Kidney tubule cell (primary cell): ENCODE measurements around the gene FAM167B.
A peak's percentile ranks its signal among the peaks of the same experiment; 100 is the strongest.

Source experiments
- DNase-seq: peaks from one replicate; pipeline ENCODE4 v3.0.0-alpha.2; 2018; ENCODE audit warnings: low spot score

Gene FAM167B

DNA sequence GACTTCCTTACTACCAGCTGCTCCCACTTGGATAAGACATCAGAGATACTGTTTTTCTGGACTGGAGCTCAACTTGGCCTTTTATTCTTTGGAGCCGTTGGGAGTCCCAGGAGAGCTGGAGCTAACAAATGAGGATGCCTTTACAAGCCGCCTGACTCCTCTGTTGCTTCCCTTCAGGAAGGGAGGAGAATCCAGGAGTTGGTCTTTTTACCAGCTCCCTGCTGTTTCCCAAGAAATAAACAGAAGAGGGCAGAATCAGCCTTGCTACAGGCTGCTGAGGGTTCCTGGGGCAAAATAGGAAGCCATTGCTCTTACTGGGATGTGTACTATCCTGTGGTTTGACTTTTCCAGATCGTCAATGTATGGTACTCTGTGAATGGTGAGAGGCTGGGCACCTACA, 23.3 kb upstream of the FAM167B start:
- no peak for DNase-seq

DNA sequence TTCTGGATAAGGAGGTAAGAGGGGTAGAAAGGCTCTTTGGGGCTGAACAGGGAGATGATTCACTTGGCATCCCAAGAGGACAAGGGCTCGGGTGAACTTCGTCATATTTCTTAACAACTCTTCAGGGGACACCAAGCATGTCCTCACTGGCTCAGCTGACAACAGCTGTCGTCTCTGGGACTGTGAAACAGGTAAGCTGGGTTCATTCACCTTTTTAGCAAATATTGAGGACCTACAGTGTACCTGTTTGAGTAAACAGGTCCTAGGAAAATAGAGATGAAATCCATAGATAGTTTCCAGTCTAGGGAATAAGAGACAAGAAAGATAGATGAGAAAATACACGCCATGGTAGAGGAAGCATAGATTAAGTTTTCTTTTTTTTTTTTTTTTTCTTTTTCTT, 22.7 kb upstream of the FAM167B start:
- DNase-seq = no peak

DNA sequence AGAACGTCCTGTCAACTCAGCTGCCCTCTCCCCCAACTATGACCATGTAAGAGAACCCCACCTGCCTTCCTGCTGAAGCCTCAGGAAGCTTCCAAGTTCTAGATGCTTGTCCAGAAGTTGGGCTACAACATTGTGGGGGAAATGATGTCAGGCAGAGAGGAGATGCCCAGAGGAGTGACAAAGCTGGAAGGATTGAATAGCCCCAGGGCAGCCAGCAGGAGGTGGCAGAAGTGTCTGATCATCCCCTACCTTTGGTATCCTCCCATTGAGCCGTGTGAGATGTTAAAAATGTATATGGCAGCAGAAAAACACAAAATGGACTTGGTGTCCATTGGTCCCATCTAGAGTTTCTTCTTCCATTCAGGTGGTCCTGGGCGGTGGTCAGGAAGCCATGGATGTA, 18.3 kb upstream of the FAM167B start:
- DNase-seq = no peak

DNA sequence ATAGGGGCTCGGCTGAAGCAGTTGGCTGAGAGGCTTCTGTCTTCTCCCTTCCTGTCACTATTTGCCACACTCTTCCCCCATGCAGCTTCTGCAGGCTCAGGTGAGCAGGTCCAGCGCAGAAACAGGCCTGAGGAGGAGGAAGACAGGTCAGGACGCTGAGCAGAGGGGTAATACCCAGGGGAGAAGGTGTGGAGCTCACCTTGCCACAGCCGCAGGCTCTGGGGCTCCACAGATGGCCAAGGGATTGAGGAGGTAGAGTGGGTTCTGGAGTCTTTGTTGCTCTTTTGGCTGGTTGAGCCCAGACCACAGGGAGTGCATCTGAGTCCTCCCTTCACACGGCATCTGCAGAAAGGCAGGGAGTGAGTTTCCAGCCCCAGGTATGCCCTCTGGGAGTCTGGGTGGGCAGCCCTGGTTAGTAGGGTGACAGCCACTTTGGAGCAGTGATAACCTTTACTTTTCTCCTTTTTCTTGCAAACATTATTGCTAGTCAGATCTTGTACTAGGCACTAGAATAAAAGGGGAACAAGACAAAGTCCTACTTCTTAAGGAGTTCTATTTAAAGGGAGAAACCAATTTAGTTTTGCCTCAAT, 15.1 kb upstream of the FAM167B start:
- no peak for DNase-seq

DNA sequence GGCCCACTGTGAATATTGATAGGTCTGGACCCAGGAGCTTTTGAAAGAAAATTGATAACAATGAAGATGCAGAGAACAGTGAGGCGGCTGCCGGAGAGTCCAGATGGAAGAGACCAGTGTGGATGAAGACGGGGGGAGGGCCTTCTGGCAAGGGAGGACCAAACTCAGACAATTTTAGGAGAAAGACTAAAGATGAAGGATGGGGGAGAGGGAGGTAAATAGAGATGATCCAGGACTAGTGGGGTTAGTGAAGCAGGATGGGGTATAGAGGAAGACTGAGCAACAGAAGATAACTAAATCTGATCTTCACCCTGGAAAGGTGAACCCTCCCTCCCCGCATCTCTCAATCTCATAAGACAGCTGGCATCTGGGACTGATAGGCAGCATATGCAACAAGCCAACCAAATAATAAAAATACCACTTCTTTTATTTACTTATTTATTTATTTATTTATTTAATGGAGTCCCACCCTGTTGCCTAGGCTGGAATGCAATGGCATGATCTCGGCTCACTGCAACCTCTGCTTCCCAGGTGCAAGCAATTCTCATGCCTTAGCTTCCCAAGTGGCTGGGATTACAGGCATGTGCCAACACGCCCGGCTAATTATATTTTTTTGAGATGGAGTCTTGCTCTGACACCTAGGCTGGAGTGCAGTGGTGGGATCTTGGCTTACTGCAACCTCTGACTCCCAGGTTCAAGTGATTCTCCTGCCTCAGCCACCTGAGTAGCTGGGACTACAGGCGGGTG, 14.3 kb upstream of the FAM167B start:
- DNase-seq = no peak

DNA sequence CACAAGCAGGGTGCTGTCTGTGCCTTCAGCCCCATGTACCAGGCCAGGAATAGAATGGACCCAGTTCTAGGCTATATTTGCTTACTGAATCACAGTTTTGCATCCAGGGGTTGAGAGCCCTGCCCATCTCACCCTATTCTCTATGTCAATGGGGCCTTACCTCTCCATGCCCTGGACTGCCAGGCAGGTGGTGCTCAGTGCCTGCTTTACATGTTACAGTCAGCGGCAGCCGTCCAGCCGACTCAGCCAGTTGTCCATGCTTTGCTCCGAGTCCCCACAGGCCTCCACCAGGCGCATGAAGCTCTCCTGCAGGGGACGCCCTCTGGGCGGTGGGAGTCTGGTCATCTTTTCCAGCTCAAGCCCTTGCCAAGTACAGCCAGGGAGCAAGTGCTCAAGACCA, 12.2 kb upstream of the FAM167B start:
- no peak for DNase-seq

DNA sequence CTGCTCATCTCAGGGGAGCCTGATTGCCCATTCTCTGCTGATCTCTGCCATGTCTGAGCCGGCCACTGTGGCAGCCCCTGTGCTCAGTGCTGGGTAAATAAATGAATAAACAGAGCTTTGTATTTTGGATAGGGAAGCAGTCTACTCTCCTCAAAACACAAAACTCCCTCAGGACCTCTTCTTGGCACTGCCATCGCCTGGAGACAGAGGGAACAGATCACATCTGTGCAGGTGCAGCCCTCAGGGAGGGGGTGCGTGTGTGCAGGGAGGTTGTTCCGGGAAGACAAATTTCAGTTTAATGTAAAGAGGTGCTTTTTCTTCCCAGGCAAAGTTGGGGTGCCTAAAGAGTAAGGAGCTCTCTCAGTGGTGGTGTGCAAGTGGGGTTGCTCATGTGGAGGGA, 7.7 kb upstream of the FAM167B start:
- DNase-seq = no peak

DNA sequence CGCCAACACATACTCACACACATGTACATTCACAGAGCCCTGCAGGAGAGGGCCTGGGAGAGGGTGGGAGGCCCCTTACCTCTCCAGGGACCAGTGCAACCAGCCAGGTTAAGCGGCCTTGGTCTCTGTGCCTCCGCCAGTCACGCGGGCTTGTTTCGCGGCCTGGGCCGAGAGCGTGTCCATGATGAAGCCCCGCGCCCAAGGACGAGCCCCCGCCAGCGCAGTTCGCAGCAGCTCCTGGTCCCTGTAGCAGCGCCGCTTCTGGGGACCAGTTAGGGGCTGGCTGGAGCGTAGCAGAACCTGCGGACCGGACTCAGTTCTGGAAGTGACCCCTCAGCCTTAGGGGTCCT, 7.3 kb upstream of the FAM167B start:
- no peak for DNase-seq

DNA sequence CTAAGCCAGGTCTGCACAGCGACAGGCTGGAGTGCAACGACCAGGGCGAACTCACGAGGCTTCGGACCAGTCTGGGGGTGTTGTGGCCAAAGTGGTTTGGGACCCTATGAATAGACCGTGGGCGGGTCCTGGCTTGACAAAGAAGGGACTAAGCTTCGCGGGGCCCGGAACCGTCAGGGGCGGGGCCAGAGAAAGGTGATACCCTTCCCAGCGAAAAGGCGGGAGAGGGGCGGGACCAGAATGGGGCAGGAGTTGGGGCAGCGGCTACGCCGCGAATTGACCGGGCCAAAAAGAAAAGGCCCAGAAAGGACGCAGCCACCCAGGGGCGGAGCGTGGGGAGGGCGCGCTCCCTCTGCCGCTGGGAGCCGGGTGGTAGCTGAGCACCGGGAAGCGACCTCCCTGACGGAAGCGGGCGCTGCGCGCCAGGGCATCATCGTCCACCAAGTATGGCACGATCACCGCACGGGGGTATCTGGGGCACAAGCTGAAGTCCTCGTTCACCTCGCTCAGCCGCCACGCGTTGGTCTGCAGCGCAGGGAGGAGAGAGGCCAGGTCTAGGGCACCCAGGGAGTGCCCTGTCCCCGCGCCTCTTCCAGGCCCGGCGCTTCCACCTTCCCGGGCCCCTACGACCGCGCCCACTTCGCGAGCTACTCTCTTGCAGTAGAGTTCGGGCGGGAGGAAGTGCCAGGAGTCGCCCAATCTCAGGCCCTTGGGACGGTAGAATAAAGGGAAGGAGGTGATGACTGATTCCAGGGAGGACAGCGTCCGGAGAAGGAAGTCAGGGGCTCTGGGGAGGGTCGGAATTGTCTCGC, 6.7 kb upstream of the FAM167B start:
- DNase-seq = peak; percentile 83

DNA sequence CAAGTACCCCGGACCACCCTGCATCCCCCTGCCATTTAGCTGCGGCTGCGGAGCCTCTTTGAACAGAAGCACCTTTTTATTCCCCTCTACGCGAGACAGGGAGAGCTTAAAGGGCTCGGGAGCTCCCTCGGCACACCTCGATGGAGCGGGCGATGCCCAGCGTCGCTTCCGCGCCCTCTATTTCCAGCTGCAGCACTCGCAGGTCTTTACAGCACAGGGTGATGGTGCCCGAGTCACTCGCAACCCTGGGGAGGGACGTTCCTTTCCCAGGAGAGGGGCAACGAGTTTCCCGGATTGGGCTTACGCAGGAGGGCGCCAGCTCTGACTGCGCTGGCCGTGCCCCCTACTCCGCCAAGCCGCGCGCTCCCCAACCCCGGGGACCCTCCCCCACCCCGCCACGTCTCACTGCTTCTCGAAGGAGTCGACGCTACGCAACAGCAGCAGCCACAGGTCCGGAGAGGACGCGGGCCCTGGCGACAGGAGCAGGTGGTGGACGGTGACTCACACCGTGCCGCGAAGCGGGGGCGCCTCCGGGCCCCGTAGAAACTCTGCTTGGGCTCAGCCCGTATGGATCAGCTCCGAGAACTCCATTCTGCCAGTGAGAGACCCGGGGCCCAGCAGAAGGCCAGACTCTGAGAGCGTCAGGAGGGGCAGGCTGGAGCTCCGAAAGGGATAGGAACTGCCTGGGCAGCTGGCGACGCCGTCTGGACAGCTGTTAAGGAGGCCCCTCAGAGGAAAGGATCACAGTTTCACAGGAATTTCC, 5.8 kb upstream of the FAM167B start:
- DNase-seq = peak; percentile 83

DNA sequence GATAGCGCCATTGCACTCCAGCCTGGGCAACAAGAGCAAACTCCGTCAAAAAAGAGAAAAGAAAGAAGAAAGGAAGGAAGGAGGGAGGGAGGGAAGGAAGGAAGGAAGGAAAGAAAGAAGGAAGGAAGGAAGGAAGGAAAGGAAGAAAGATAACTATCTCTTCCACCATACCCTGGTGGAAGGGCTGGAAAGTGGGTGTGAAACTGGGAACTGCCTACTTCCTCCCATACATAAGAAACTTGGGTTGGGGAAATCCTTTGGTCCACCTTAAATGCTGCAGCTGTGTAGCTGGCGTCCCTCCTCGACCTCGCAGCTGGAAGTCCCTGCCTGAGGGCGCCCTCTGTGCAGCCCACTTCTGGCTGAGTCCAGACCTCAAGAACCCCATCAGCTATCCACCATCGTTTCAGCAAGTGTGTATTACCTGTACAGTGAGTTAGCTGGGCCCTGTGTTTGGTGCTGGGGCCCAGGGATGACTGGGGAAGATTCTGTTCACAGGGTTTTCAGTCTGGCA, 4.6 kb upstream of the FAM167B start:
- no peak for DNase-seq

DNA sequence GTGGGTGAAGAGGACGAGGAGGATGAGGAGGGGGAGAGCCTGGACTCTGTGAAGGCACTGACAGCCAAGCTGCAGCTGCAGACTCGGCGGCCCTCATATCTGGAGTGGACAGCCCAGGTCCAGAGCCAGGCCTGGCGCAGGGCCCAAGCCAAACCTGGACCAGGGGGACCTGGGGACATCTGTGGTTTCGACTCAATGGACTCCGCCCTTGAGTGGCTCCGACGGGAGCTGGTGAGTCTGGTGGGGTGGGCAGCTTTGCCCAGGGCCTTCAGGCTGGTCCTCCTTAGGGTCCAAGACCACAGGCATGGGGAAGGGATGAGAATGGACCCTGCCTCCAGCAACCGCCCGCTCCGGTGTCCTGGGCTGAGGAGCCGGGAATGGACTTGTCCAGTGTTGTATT, 430 bp downstream of the FAM167B start:
- DNase-seq = no peak

DNA sequence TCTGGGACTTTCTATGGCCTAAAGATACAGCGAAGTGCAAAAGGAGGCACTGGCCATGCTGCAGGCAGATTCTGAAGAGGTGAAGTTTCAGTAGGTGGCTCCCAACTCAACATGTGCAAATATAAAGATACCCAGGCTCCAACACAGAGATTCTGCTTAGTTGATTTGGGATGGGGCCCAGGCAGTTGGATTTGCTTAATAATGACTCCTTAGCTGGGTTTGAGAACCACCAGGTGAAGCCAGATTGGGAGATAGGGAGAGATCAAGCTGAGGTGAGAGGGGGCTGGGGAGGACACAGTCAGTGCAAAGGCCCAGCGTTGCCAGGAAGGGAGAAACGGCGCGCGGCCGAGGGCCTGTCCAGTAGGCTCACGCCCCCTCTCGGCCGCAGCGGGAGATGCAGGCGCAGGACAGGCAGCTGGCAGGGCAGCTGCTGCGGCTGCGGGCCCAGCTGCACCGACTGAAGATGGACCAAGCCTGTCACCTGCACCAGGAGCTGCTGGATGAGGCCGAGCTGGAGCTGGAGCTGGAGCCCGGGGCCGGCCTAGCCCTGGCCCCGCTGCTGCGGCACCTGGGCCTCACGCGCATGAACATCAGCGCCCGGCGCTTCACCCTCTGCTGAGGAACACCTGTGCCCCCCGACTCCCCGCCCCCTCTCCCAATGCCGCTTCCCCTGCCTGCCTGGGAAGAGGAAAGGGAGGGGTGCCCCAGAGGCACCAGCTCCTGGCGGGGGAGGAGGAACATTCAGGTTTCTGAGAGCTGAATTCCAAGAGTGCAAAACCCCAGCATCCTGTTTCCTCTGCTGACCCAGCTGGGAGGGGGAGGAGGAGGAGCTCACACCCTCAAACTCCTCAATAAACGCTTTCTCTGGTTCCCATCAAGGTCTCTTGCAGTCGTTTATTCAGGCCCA, 1.2 kb downstream of the FAM167B start:
- DNase-seq = peak; percentile 82

DNA sequence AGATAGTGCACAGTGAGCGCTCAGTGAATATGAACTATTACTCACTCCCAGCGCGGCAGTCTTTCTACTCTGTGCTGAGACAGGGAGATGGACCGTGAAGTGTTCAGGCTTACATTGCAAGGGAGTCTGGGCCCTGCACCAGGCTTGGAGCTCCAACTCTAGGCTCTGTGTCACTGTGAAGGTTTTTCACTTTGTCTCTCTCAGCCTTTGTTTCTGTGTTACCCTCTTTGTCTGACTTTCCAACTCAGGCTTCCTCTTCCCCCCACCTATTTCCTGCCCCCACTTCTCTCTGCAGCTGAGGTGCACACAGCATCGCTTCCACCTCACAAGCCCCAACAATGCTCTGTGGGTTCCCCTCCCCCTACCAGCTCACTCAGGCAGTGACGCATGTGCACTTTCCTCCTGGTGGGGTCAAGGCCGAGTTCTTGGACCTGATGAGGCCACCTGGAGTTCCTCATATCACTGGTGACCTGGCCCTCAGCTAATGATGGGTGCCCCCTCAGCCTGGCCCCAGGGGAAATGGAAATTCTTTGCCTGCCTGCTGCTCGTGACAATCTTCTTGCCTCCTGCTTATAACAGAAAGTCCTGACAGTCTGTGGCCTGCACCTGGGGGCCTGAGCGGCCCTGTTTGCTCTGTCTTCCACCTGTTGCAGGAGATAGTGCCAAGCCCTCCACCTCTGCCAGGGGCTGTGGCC, 3.0 kb downstream of the FAM167B start:
- peak; percentile 76 for DNase-seq

DNA sequence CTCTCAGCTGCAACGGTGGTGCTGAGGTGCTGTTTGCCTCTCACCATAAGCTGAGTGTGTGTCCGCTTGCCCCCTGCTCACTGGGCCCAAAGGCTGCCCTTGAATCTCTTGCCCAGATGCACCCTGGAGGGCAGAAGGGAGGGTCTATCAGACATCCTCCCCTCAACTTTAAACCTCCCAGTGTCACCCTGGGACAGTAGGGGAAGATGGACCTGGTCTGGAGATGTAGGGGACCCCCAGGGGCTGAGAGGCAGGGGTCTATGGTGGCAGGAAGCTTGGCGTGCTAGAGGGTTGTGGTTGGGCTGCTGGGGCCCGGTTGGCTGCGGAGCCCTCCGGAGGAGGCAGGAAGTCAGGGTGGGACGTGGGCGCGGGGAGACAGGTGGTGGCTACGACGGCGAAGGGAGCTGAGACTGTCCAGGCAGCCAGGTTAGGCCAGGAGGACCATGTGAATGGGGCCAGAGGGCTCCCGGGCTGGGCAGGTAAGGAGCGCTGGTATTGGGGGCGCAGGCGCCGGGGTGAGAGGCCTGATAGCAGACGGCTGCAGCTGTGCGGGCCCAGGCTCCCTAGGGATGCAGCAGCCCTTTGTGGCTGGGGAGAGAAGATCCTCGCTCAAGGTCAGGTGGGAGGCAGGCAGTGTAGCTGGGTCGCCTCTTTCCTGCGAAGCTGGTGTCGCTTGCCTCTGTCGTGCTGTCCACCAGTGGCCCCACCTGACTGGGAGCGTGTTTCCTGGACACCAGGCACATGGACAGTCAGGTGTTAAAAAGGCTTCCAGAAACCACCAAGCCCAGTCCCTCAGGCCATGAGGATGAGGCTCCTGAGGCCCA, 4.1 kb downstream of the FAM167B start, which contains the start of gene LCK:
LCK (plus strand) TSS at position 373 of the 824 bp plus-strand sequence. CDS start 23,065 bp downstream, outside the sequence.
- DNase-seq = no peak

DNA sequence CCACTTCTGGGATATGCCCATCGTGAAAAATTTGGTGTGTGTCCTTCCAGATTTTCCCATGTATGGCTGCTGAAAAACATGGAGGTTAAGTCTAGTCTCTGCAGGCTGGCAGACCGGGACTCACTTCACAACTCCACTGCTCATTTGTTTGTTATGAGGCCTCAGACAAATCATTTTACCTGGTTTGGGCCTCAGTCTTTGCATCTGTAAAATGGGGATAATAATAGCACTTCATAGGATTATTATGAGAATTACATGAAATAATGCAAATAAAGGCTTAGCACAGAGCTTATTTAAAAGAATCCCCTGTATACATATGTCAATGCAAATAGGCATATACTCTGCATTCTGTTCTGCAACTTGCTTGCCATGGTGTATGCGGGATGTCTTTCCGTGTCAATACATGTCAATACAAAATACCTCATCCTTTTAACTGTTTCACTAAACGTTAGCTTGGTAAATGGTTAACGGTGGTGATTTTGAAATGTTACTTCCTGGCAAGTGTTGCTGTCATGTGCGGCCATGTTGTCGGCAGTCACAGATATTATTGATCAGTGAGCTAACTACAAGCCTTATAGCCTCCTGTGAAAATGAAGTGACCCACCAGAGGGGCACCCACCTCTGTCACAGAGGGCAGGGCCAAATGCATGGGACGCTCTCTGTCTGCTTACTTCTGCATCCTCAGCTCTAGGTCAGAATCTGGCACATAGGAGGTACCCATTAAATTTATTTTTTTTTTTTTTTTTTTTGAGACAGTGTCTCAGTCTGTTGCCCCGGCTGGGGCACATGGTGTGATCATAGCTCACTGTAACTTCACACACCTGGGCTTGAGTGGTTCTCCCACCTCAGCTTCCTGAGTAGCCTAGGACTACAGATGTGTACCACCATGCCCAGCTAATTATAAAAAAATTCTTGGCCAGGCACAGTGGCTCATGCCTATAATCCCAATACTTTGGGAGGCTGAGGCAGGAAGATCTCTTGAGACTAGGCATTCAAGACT, 8.3 kb downstream of the FAM167B start:
- DNase-seq = no peak

DNA sequence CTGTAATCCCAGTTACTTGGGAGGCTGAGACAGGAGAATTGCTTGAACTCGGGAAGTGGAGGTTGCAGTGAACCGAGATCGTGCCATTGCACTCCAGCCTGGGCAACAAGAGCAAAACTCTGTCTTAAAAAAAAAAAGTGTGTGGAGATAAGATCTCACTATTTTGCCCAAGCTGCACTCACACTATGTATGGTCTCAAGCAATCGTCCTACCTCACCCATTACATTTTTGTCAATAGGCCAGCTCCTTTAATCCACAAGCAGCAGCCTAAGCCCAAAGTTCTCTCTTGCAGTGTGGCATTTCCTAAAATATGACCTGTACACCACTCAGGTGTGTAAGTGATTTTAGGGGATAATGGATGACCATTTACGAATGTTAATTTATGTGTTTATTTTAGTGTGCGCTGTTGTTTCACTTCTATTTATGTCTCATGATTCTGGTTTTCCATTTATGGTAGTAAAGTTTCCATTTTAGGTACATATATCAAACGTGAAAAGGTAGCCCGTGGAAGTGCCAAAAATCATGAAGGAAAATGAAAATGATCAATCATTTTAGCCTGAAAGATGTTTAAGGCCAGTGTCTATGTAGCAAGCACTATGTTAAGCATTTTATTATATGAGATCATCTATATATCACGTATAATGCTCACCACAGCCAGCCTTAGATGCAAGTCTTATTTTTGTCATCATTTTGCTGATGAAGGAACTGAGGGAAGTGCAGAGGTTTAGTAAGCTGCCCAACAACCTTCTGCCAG, 9.6 kb downstream of the FAM167B start:
- no peak for DNase-seq

DNA sequence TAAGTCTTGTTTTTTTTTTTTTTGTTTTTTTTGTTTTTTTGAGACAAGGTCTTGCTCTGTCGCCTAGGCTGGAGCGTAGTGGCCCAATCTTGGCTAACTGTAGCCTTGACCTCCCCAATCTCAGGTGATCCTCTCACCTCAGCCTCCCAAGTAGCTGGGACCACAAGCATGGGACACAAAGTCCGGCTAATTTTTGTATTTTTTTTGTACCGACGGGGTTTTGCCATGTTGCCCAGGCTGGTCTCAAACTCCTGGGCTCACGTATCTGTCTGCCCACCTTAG, 10.1 kb downstream of the FAM167B start:
- no peak for DNase-seq
